Esophagus muscularis mucosa (tissue), 4 donors: Measurements from ENCODE around the gene KRTAP1-4. TPM values are rescaled to one million over a fixed set of nuclear protein-coding genes. Genes with fewer than 3 reads are reported as not detected.
"Not testable (repeated sequence)": the region's sequence is repeated elsewhere in the genome, so short reads cannot be mapped to it uniquely, and the experiment has no call there.

Experiments
- DNase-seq: peaks from one replicate; pipeline ENCODE4 v3.0.0-alpha.2; 2017; ENCODE audit errors: extremely low spot score
- H3K27ac ChIP-seq, 4 donors: fragments of 200-600 bp; sonication (generic); replicated peaks in 1 of 4; 1 replicate in 3 of 4; 2 replicates in 1 of 4; pipeline ENCODE4 v1.5.1; 2016 to 2019; ENCODE audit warnings: mild to moderate bottlenecking in 1 of 4
- H3K27me3 ChIP-seq, 4 donors: fragments of 200-600 bp; sonication (generic); one replicate each; pipeline versions ENCODE4 v1.5.1 to v1.6.0; 2016 to 2019
- H3K36me3 ChIP-seq, 4 donors: fragments of 200-600 bp; sonication (generic); one replicate each; pipeline ENCODE4 v1.5.1; 2016 to 2019
- H3K4me1 ChIP-seq, 4 donors: fragments of 200-600 bp; sonication (generic); one replicate each; pipeline ENCODE4 v1.5.1; 2016 to 2019
- H3K4me3 ChIP-seq, 4 donors: fragments of 200-600 bp; sonication (generic); 1 replicate in 2 of 4; 2 replicates in 2 of 4; pipeline ENCODE4 v1.5.1; 2016 to 2019; ENCODE audit warnings: mild to moderate bottlenecking in 4 of 4, moderate library complexity in 1 of 4
- H3K9me3 ChIP-seq, 4 donors: fragments of 200-600 bp; sonication (generic); 1 replicate in 3 of 4; 2 replicates in 1 of 4; pipeline ENCODE4 v1.5.1; 2016 to 2019
- CTCF ChIP-seq, 3 experiments: fragments of 200-600 bp in 2 of 3; fragments of 450-650 bp in 1 of 3; sonication (generic) in 2 of 3; IDR thresholded peaks; one replicate each; pipeline ENCODE4 v1.5.1; 2017 to 2019; ENCODE audit warnings: antibody characterized with exemption in 3 of 3, mild to moderate bottlenecking in 2 of 3, moderate library complexity in 1 of 3
- EP300 ChIP-seq: sonication (generic); formaldehyde crosslinking; IDR thresholded peaks from one replicate; pipeline ENCODE4 v1.6.1; 2017; ENCODE audit warnings: antibody characterized with exemption
- POLR2A ChIP-seq: fragments of 450-650 bp; IDR thresholded peaks from one replicate; pipeline ENCODE4 v1.6.1; 2017; ENCODE audit warnings: antibody characterized with exemption, moderate library complexity, mild to moderate bottlenecking, low read depth
- POLR2AphosphoS5 ChIP-seq, 2 donors: sonication (generic); formaldehyde crosslinking; IDR thresholded peaks; one replicate each; pipeline ENCODE4 v1.6.1; 2017; ENCODE audit warnings: antibody characterized with exemption in 2 of 2
- WGBS: methylation state at CpG from one replicate; pipeline ENCODE4 v1.1.5; 2018; 5-methylcytosine and 5-hydroxymethylcytosine counted together
- intact Hi-C: fragments of 100-400 bp; cut with DNase I; formaldehyde crosslinking; loops from one replicate; pipeline ENCODE4 v1.15.1; 2023
- total RNA-seq, 4 donors: library from RNA; depleted of rRNA; stranded (reverse); fragments of >200 nt; gene quantifications; one replicate each; pipeline versions ENCODE4 v1.1.0 to v1.2.1, GENCODE V29; 2016

Gene KRTAP1-4
- total RNA-seq, 4 donors from 2014 or later = not detected

- H3K27me3 ChIP-seq = peaks cover 0 to 16% (median 0%) of the 10 kb centered on the region in 4 donors
- no peak overlapping the region for H3K27ac ChIP-seq
- no peak for DNase-seq
- 94% methylated on average over 1 of the region's 1 CpG for WGBS
- no peaks in the 10 kb centered on the region for H3K36me3 ChIP-seq
- no peaks in the 10 kb centered on the region for H3K4me1 ChIP-seq
- H3K9me3 ChIP-seq = peaks cover 0 to 5% (median 0%) of the 10 kb centered on the region in 4 donors
- intact Hi-C loops = no loop called here
- TF ChIP-seq POLR2AphosphoS5 (IDR thresholded peaks at IDR 0.05) (no peak), POLR2A (no peak), CTCF (IDR thresholded peaks at IDR 0.05) (no peak), EP300 (no peak)
- H3K4me3 ChIP-seq = no peak overlapping the region
These were observed 27.6 kb upstream of the KRTAP1-4 start for GRCh38 chr17:41057547-41057946.

GRCh38 chr17:41055130-41055529 is 25.1 kb upstream of the KRTAP1-4 start, which contains the start of gene KRTAP2-2:
Gene KRTAP2-2 (minus strand): TSS chr17:41055230. CDS start chr17:41055211, 19 bp downstream.
- intact Hi-C loops, H3K4me1 ChIP-seq, H3K27ac ChIP-seq, H3K36me3 ChIP-seq, H3K4me3 ChIP-seq, DNase-seq, H3K9me3 ChIP-seq: not testable (repeated sequence)
- WGBS = 50% methylated on average over 1 of the region's 6 CpGs
- H3K27me3 ChIP-seq = peaks cover 0 to 19% (median 0%) of the 10 kb centered on the region in 4 donors

GRCh38 chr17:41054556-41054955 is 24.6 kb upstream of the KRTAP1-4 start:
- 94% methylated on average over 5 of the region's 9 CpGs for WGBS
- H3K27me3 ChIP-seq = peaks cover 0 to 23% (median 0%) of the 10 kb centered on the region in 4 donors
- H3K4me1 ChIP-seq, H3K9me3 ChIP-seq, H3K36me3 ChIP-seq, H3K27ac ChIP-seq, H3K4me3 ChIP-seq, DNase-seq, intact Hi-C loops: not testable (repeated sequence)

- no peak for DNase-seq
- WGBS = 89% methylated on average over 4 of the region's 4 CpGs
- intact Hi-C loops = no loop called here
- Histone ChIP-seq H3K27me3 (peaks cover 0 to 23% (median 0%) of the 10 kb centered on the region in 4 donors), H3K4me3 (no peak overlapping the region), H3K27ac (no peak overlapping the region), H3K36me3 (no peaks in the 10 kb centered on the region), H3K4me1 (no peaks in the 10 kb centered on the region), H3K9me3 (peaks cover 0 to 5% (median 0%) of the 10 kb centered on the region in 4 donors)
- no peak for TF ChIP-seq EP300
- no peak for TF ChIP-seq POLR2AphosphoS5 (IDR thresholded peaks at IDR 0.05)
- TF ChIP-seq POLR2A = no peak
- no peak for TF ChIP-seq CTCF (IDR thresholded peaks at IDR 0.05)
These were observed 24.0 kb upstream of the KRTAP1-4 start for GRCh38 chr17:41054025-41054424.

GRCh38 chr17:41052566-41052965 is 22.6 kb upstream of the KRTAP1-4 start:
- Histone ChIP-seq H3K36me3 (no peaks in the 10 kb centered on the region), H3K27me3 (peaks cover 0 to 22% (median 0%) of the 10 kb centered on the region in 4 donors), H3K27ac (no peak overlapping the region), H3K9me3 (peaks cover 0 to 3% (median 0%) of the 10 kb centered on the region in 4 donors), H3K4me1 (no peaks in the 10 kb centered on the region), H3K4me3 (no peak overlapping the region)
- no peak for DNase-seq
- intact Hi-C loops = no loop called here
- no peak for TF ChIP-seq EP300
- no peak for TF ChIP-seq POLR2A
- no peak for TF ChIP-seq POLR2AphosphoS5 (IDR thresholded peaks at IDR 0.05)
- TF ChIP-seq CTCF (IDR thresholded peaks at IDR 0.05) = no peak

GRCh38 chr17:41049110-41049509 is 19.1 kb upstream of the KRTAP1-4 start:
- no peak for TF ChIP-seq EP300
- TF ChIP-seq POLR2AphosphoS5 (IDR thresholded peaks at IDR 0.05) = no peak
- TF ChIP-seq POLR2A = no peak
- TF ChIP-seq CTCF (IDR thresholded peaks at IDR 0.05) = no peak
- H3K27ac ChIP-seq = no peak overlapping the region
- H3K9me3 ChIP-seq = no peaks in the 10 kb centered on the region
- intact Hi-C loops = no loop called here
- H3K27me3 ChIP-seq = peaks cover 0 to 29% (median 0%) of the 10 kb centered on the region in 4 donors
- 66% methylated on average over 2 of the region's 2 CpGs for WGBS
- no peaks in the 10 kb centered on the region for H3K4me1 ChIP-seq
- no peak for DNase-seq
- H3K36me3 ChIP-seq = no peaks in the 10 kb centered on the region
- no peak overlapping the region for H3K4me3 ChIP-seq
